ENCODE data around the gene GPSM1. TPM values are rescaled to one million over a fixed set of nuclear protein-coding genes. Genes with fewer than 3 reads are reported as not detected.
A peak's percentile ranks its signal among the peaks of the same experiment; 100 is the strongest.

The GPSM1 gene
- total RNA-seq, 1 experiment from 2014 or later, result 26.4 TPM

GRCh38 chr9:136354592-136355085 lies 27.3 kb downstream of the GPSM1 start:
- Histone ChIP-seq H2AFZ (ENCODE audit: low read depth, low read length, poor library complexity, severe bottlenecking) (no peak overlapping the region), H3K4me2 (ENCODE audit: low read length) (peak overlapping the region; percentile 65), H4K20me1 (ENCODE audit: insufficient read depth) (no peaks in the 10 kb centered on the region), H3K4me3 (replicated peaks in 1 of 2; ENCODE audit: low read depth in 1 of 2, low read length in 2 of 2) (peak overlapping the region in 1 of 2 experiments; percentile 20; a peak in 1 of 4 replicates), H3K27ac (ENCODE audit: low read depth, low read length) (peak overlapping the region; percentile 49; the same call in 1 of the 2 replicates), H3K36me3 (ENCODE audit: control insufficient read depth in 1 of 2, insufficient read depth in 2 of 2, low read length in 2 of 2) (no peaks in the 10 kb centered on the region; a peak in 1 of 4 replicates), H3K9ac (ENCODE audit: low read length) (peak overlapping the region; percentile 40), H3K27me3 (ENCODE audit: insufficient read depth, low read length) (no peaks in the 10 kb centered on the region), H3K79me2 (ENCODE audit: insufficient read depth, low read length) (no peaks in the 10 kb centered on the region), H3K9me3 (ENCODE audit: control insufficient read depth in 1 of 2, insufficient read depth in 1 of 2, low read depth in 1 of 2, low read length in 2 of 2) (no peaks in the 10 kb centered on the region), H3K4me1 (ENCODE audit: control insufficient read depth in 1 of 2, insufficient read depth in 2 of 2, low read length in 2 of 2) (peaks cover 9 to 22% of the 10 kb centered on the region in 2 experiments; a peak in 3 of 4 replicates), H3K9me2 (ENCODE audit: insufficient read depth) (no peaks in the 10 kb centered on the region)
- ChIA-PET POLR2A (interaction anchor here (1.0 to 1.3 kb wide), 2 partner anchors 8 to 9 kb away, joined by 4 to 5 read pairs; partner anchors contain the start of gene DNLZ), RAD21 (ENCODE audit: low non-redundant PET in 1 of 2, low total read pairs in 2 of 2, uncharacterized antibody in 2 of 2, unreplicated experiment in 2 of 2) (no interaction called here), CTCF (interaction anchor here (0.5 to 1.6 kb wide), 2 partner anchors 9 to 637 kb away, joined by 4 to 5 read pairs; no protein-coding TSS in a partner anchor)
- BruUV-seq (replicated peaks), result no TSS peak
- DNase-seq (ENCODE audit: low read depth, low spot score), result no peak
- peak; percentile 59 for ATAC-seq
- no peak for TF ChIP-seq ZBTB33 (IDR thresholded peaks at IDR 0.05; ENCODE audit: extremely low read depth, insufficient replicate concordance, low read length)
- TF ChIP-seq EZH2 (IDR thresholded peaks at IDR 0.05), result no peak
- TF ChIP-seq YY1 (IDR thresholded peaks at IDR 0.05; ENCODE audit: extremely low read depth, insufficient replicate concordance, low read depth, low read length), result no peak
- TF ChIP-seq MAX (IDR thresholded peaks at IDR 0.05), result no peak
- TF ChIP-seq SP1 (IDR thresholded peaks at IDR 0.05; ENCODE audit: low read depth), result no peak
- no peak for TF ChIP-seq RAD21 (IDR thresholded peaks at IDR 0.05; ENCODE audit: low read depth)
- no peak for TF ChIP-seq ZNF274 (IDR thresholded peaks at IDR 0.05; ENCODE audit: low read depth, low read length)
- TF ChIP-seq CTCF (IDR thresholded peaks at IDR 0.05 in 2 of 3, conservative IDR thresholded peaks at IDR 0.05 in 1 of 3; ENCODE audit: borderline replicate concordance in 1 of 3, insufficient read depth in 1 of 3, low read depth in 2 of 3, low read length in 2 of 3), result no peak
- TF ChIP-seq FOSL1 (IDR thresholded peaks at IDR 0.05; ENCODE audit: low read depth), result no peak
- intact Hi-C loops (cut with micrococcal nuclease), result no loop called here

All from HCT116 (cell line).